ENCODE measurements around the gene MKLN1.

- no peak for TF ChIP-seq TAF1 (IDR thresholded peaks at IDR 0.05; ENCODE audit: borderline replicate concordance, low read depth, low read length)
- no peak for TF ChIP-seq POLR2AphosphoS5 (IDR thresholded peaks at IDR 0.05; ENCODE audit: low read depth, low read length)
- TF ChIP-seq POLR2A (IDR thresholded peaks at IDR 0.05; ENCODE audit: low read depth, low read length): no peak
These were observed 217.0 kb downstream of the MKLN1 start for GRCh38 chr7:131544449-131545301.

Data from GM12892 (cell line).